Small intestine (tissue), 4 donors: ENCODE measurements around the gene SAMD15. TPM values are rescaled to one million over a fixed set of nuclear protein-coding genes. Genes with fewer than 3 reads are reported as not detected.

ENCODE experiments used
- polyA plus RNA-seq, 4 donors: library from polyadenylated mRNA; stranded (reverse) in 3 of 4; unstranded in 1 of 4; fragments of 200-250 nt in 3 of 4; fragments of 120-200 nt in 1 of 4; gene quantifications; one replicate each; pipeline versions ENCODE4 v1.2.1 to v1.2.3, GENCODE V29; 2013
- donor health status: healthy with polysubstance abuse.
- donor health status: Bipolar disorder and iron deficiency.
- donor health status: healthy.

The SAMD15 gene
- polyA plus RNA-seq, 4 donors = 0.52 to 1.0 TPM; not detected in 2

Other genes starting within 250 kb of the SAMD15 start
- under 1 TPM in 2 of 4 donors, not detected in 2; 0.12 to 0.33 TPM for gene ZDHHC22, start 235.6 kb upstream of the SAMD15 start, polyA plus RNA-seq
- gene TMEM63C, start 195.6 kb upstream of the SAMD15 start, polyA plus RNA-seq = 1 to 10 TPM in 2 of 4 donors, under 1 TPM in 1, not detected in 1; 0.27 to 9.4 (median 2.0) TPM
- under 1 TPM in 2 of 4 donors, not detected in 2; 0.09 to 0.81 TPM for gene NGB, start 106.2 kb upstream of the SAMD15 start, polyA plus RNA-seq
- 10 to 100 TPM in 3 of 4 donors, 1 to 10 TPM in 1; 9.7 to 13.3 (median 10.7) TPM for gene POMT2, start 56.5 kb upstream of the SAMD15 start, polyA plus RNA-seq
- 10 to 100 TPM; 30.7 to 45.1 (median 37.2) TPM for gene GSTZ1, start 56.3 kb upstream of the SAMD15 start, polyA plus RNA-seq
- 10 to 100 TPM in 1 of 4 donors, 1 to 10 TPM in 3; 1.9 to 14.0 (median 3.2) TPM for gene TMED8, start 285 bp upstream of the SAMD15 start, polyA plus RNA-seq
- under 1 TPM; 0.12 to 0.68 (median 0.36) TPM for gene NOXRED1, start 46.1 kb downstream of the SAMD15 start, polyA plus RNA-seq
- 10 to 100 TPM in 3 of 4 donors, 1 to 10 TPM in 1; 9.5 to 27.3 (median 12.7) TPM for gene VIPAS39, start 80.2 kb downstream of the SAMD15 start, polyA plus RNA-seq
- 100 to 1,000 TPM in 1 of 4 donors, 10 to 100 TPM in 3; 57.3 to 108 (median 85.8) TPM for gene AHSA1, start 80.7 kb downstream of the SAMD15 start, polyA plus RNA-seq
- under 1 TPM in 2 of 4 donors, not detected in 2; 0.01 to 0.03 TPM for gene ISM2, start 121.4 kb downstream of the SAMD15 start, polyA plus RNA-seq
- gene SPTLC2, start 239.3 kb downstream of the SAMD15 start, polyA plus RNA-seq = 10 to 100 TPM in 2 of 4 donors, 1 to 10 TPM in 2; 5.9 to 27.5 (median 15.2) TPM